NCI-H748 (cell line): ENCODE results near the gene STX18.
A peak's percentile ranks its signal among the peaks of the same experiment; 100 is the strongest.
"Not testable (repeated sequence)": the region's sequence is repeated elsewhere in the genome, so short reads cannot be mapped to it uniquely, and the experiment has no call there.

Experiments used
- DNase-seq: peaks from one replicate; lab custom pipeline; 2025; ENCODE audit not compliant: unreplicated experiment; lab: John Stamatoyannopoulos, UW

Gene STX18

DNA sequence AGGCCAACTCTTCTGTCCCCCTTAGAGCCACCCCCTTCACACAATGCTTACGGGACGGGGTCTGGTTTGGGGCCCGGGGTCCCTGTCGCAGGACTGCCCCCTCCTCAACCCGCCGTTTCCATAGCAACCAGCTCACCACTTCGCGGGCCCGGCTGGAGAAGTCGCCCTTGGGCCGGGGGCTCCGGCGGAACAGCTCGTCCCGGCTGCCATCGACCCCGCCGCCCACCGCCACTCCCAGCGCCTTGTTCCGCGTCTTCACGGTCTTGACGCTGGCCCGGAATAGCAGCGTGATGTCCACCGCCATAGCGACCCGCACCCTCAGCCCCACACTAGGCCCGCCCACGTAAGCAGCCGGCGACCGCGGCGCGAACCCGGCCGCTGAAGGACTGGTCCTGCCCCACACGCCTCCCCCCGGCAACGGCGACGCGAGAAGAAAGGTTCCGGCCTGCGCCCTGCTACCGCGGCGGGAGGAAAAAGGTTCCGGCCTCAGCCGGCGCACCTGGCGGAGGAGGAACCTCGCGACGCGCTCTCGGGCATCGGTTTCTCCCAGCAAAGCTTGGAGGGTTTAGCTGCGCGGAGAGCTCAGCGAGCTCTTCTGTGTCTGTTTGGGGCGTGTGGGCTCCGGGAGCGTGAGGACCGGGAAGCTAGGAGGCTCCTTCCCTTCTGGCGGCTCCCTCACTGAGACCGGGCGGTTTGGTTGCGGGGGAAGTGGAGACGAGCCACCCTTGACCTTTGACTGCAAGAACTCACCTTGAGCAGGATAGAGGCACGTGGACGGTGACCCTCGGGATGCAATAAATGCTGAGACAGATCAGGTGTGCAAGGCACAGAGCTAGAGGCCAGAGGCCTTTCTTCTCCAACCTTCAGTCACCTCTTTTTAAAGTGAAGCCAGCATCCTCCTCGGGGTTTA, at the start of gene STX18:
TSS of gene STX18 (minus strand) at position 388 of the 910 bp plus-strand sequence. CDS start at position 304, 84 bp downstream.
- peak; percentile 74 for DNase-seq

DNA sequence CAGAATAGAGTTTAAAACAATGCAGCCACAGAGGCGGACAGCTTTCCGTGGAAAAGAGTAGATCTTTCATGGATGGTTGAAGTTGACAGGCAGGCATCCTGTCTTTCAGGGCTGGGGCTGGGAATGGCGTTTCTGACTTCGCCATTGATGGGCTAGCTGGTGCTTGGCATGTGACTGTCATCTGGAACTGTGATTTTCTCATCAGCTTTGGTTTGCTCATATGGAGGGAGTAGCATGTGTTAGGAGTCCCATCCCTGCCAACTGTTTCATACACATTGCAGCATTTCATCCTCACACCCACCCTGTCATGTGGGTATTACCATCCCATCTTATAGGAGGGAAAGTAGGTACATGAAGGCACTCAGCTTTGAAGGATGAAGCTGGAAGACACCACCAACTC, 49.2 kb upstream of the STX18 start:
- DNase-seq = no peak

DNA sequence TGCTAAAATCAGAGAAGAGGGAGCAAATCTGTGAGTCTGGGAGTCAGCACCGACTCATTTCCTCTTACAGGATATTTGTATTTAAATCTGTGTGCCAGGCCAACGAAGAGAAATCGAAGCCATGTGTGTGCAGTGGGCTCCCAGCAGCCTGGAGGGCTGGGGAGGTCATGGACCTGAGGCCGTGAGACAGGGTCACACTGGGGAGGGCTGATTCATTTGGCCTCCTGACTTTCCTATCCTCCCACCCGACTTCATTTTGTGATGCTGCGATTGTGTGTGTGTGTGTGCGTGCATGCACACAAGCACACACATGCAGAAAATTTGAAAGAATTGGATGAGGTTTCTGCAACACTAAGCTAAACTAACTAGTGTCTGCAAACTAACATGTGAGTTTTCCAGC, 48.7 kb upstream of the STX18 start:
- DNase-seq = no peak

DNA sequence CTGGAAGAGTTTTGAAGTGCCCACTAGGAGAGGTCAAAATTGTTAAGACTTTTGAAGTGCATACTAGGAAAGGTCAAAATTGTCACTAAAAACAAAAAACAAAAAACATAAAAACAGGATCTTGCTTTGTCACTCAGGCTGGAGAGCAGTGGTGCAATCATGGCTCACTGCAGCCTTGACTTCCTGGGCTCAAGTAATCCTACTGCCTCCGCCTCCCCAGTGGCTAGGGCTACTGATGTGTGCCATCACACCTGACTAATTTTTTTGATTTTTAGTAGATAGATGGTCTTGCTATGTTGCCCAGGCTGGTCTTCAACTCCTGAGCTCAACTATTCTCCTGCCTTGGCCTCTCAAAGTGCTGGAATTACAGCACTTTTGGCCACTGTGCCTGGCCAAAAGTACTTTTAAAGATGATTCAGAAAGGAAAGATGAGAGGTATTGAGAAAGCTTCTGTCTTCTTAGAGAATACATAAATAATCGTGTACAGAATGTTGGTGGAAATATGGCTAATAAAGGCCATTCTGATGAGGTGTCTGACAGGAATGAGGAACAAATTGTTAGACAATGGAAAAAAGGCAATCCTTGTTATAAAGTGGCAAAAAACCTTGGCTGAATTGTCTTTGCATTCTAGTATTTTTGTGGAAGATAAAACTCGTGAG, 43.3 kb upstream of the STX18 start:
- no peak for DNase-seq

DNA sequence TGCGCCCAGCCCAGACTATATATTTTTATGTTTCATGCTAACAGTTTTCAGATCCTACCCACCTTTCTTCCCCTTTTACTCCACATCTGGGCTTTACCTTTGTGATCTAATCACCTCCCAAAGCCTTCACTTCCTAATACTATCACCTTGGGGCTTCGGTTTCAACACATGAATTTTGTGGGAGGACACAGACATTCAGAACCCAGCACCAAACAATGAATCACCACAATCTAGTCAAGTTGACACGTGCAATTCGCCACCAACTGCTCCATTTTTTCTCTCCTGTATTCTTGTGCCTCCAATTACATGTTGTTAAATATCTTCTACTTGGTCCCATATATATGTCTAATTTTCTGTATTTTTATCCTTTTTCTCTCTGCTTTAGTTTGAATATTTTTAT, 41.8 kb upstream of the STX18 start:
- DNase-seq = no peak

DNA sequence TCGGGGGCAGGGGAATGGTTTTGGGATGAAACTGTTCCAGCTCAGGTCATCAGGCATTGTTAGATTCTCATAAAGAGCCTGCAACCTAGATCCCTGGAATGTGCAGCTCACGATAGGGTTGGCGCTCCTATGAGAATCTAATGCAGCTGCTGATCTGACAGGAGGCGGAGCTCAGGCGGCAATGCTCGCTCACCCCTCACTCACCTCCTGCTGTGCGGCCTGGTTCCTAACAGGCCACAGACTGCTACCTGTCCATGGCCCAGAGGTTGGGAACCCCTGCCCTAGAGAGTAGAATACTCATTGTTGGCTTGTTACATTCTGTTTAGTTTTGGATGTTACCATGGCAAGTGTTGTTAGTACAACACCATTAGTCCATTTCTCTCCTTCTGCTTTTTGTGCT, 40.8 kb upstream of the STX18 start:
- no peak for DNase-seq

DNA sequence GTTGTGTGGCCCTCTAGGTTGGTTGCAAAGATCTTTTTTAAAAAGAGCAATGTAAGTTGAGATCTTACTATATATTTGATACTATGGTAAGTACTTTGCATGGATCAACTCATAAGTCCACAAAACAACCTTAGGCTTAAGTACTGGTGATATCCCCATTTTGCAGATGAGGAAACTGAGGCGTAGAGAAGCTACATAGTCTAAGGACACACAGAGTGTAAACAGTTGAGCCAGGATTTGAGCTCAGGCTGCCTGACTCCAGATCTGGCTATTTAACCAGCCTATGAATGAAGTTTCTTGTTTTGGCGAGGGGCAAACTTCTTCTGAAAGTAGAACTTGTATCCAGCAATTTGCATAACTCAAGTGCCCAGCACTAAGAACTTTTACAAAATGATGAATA, 38.6 kb upstream of the STX18 start:
- no peak for DNase-seq

DNA sequence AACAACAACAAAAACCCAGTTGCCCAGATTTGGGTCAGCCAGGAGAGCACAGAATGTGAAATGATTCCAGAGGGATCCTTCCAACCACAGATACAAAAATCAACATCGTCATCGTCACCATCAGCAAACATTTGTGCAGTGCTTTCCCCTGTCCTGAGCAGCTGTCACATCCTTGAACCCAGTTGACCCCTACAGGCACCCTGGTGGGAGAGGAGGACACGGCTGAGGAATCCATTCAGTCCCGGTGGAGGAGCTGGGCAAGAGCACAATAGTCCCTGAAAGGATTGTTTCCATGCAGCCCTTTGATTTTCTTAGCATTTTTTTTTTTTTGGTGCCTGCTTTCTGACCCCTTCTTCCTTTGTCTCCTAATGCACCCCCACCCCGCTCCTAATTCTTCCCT, 37.1 kb upstream of the STX18 start:
- peak; percentile 0 for DNase-seq

DNA sequence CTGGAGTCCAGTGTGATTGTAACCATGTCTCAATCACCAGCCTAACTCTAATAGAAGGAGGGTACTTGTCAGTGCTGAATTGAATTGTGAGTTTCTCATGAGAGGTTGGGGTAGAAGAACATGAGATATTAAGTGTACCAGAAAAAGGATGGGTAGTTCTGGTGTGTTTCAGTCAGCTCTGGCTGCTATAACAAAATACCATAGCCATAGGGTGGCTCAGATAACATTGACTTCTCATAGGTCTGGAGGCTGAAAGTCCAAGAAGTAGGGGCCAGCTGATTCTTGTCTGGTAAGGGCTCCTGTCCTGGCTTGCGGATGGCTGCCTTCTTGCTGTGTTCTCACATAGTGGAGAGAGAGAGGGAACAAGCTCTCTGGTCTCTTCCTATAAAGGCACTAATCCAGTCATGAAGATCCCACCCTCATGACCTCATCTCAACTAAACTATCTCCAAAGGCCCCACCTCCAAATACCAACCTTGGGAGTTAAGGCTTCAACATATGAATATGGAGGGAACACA, 35.6 kb upstream of the STX18 start:
- DNase-seq = no peak

DNA sequence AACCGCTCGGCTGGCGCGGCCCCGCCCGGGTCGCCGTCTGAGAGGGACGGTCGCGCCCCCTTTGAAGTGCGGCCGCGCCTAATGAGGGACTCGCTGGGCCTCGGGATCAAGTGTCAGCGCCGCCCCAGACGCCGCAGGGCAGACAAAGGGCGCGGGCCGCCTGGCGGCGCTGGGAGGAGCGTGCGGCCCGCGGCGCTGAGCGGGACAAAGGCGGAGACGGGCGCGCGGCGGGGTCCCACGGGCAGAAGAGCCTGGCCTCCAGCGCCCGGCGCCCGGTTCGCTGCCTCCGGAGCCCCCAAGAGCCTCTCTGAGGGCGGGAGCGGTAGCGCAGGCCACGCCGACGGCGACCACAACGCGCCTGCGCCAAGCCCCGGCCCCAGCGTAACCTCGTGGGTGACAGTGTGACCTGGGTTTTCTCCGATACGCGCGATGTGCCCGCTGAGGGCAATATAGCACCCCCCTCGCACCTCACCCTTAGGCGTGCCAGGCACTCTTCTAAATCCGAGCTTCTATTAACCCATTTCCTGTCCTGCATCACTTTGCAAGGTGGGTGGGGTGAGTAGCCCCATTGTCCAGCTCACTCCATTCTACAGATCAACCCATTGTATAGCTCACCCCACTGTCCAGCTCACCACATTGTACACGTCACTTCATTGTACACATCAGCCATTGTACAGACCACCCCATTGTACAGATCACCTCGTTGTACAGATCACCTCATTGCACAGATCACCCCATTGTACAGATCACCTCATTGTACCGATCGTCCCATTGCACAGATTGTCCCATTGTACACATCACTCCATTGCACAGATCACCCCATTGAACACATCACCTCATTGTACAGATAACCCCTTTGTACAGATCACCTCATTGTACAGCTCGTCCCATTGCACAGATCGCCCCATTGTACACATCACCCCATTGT, 33.7 kb upstream of the STX18 start:
- DNase-seq = peak; percentile 41

DNA sequence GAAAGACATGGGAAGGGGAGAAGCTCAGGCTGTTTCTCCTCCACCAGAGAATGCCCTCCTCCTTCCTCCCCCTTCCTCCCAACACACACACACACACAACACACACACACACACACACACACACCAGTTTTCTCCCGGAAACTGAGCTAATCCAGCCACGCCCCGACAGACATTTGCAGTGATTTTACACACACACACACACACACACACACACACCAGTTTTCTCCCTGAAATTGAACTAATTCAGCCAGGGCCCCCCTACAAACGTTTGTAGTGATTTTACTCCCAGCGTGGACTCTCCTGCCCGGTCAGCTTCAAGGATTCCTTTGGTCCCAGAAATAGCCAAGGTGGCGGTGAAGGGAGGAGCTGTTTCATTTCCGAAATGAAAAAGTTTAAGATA, 32.9 kb upstream of the STX18 start:
- DNase-seq = peak; percentile 24

DNA sequence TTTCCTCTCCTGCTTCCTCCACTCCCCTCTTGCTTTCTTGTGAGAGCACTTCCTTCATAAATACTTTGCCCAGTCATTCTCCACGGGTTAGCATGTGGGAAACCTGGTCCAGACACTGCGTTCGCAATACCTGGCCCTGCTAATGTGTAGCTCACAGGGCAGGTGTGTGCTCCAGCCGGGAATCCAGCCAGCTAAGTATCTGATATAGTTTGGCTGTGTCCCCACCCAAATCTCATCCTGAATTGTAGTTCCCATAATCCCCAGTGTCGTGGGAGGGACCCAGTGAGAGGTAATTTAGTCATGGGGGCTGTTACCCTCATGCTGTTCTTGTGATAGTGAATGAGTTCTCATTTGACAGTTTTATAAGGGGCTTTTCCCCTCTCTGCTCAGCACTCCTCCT, 32.2 kb upstream of the STX18 start:
- DNase-seq = no peak

DNA sequence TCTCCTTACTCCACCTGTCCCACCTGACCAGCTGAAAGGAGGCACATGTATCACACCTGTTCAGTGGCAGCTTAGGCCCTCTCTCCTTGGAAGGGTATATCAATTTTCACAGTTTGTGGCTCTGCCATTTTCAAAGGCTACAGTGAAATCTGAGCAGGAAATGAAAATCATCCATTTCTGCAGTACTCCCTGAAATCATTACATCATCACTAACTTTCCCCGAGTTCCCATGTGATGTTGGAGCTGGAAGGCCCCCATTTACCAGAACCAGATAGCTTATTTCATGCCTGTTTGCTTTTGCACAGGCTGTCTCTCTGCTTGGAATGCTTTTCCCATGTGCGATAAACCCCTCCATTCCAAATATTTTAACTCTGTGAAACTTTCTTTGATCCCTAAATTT, 31.0 kb upstream of the STX18 start:
- no peak for DNase-seq

DNA sequence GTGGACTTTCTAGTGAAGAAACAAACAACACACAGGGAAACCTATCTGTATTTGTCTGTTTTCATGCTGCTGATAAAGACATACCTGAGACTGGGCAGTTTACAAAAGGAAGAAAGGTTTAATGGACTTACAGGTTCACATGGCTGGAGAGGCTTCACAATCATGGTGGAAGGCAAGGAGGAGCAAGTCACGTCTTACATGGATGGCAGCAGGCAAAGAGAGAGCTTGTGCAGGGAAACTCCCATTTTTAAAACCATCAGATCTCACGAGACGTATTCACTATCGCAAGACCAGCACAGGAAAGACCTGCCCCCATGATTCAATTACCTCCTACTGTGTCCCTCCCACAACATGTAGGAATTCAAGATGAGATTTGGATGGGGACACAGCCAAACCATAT, 28.0 kb upstream of the STX18 start:
- not testable (repeated sequence) for DNase-seq

DNA sequence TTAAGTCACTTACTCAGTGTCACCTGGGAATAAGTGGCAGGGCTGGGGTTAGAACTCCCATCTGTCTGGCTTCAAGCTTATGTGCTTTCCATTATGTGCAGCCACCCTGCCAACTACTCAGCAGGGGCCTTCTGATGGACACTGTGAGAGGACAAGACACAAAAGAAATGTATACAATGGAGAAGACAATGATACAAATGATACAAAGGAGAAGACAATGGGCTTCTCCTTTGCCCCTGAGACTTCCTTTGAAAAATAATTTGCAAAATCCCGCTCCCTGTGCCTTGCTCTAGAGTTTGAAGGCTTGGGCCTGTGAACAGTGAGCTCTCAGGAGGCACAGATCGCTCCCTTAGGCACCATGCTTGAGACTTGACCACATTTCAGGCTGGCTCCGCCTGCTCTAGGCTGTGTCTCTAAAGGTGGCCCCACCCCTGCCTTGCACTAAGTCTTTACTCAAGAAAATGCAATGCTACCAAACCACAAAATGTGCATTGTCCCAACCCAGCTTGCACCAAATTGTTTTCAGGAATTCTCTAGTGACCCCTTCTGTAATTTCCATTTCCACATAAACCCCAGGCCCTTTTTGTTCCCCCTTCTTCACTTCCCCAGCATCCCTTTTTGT, 27.1 kb upstream of the STX18 start:
- DNase-seq = no peak

DNA sequence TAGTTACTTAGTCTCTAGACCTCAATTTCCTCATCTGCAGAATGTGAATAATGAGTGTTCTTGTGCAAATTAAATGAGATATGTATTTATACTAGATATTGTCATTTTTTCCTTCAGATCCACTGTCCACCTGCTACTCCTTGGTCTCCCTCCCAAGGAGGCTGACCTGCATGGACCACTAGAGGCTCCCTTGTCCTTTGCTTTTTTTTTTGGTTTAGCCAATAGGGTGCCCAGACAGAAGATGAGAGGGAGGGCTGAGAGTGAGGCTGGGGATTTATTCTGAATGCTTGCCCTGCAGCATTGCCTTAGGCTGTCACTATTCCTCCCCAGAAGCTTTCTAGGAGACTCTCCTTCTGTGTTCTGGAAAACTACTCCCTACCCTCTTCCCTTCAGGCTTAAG, 24.5 kb upstream of the STX18 start:
- peak; percentile 6 for DNase-seq

DNA sequence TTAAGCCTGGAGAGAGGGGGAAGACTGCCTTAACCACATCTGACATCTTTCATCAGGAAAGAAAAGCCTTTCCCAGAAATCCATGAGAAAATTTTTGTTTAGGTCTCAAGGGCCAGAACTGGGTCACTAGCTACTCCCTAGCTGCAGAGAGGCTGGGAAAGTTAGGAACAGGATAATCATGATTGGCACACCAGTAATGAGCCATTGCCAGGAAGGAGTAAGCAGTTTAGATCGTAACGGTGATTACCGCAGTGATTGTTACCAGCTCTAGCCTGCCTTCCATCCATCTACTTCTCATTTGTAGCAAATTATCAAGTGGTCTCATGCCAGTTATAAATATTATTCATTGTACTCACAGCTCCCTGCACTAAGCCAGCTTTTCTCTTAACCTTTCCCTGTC, 22.7 kb upstream of the STX18 start:
- DNase-seq = no peak

DNA sequence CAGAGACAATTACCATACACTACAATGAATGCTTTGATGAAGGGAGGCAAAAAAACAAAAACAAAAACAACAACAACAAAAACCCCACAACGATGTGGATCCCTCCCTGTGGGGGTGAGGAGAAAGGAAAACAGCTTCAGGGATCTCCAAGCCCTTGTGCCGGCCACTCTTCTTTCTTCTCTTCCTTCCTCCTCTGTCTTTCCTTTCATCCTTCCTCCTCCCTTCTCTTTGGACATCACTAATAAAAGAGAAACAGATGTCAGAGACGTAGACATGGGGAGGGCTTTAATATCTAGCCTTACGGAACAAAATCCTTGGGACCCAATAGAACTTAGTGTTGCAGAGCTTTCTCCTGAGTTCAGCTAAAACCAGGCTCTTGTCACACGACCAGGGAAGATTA, 18.8 kb upstream of the STX18 start:
- DNase-seq = no peak

DNA sequence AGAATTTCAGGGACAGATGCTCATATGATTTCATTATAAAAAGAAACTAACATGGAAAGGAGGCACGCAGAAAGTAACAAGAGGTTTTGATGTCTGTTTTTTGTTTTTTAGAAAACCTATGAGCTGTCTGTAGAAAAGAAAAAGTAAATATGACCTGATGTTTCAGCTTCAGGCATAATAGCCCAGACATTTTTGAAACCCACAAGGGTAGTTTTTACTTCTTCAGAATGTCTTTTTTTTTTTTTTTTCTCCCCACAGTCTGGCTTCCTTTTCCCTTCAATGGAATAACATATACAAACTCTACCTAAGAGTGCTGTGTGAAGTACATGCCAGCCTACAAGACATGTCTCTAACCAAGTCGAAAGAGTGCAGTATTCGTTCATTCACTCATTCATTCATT, 18.3 kb upstream of the STX18 start:
- DNase-seq = no peak

DNA sequence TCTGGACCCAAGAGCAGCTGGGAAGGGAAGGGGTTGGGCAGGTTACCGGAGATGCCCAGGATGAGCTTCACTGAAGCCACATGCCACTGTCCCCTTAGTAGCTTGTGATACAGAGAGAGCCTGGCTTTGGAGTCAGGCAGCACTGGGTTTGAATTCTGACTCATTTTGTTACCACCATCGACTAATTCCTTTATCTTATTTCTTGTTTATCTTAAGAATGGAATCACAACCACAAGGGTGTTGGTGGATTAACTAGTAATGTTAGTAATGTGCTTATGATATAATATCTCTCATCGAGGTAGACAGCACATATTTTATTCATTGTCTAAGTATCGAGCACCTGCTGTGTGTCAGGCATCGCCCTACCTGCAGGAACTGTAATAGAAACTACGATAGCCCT, 17.7 kb upstream of the STX18 start:
- no peak for DNase-seq

DNA sequence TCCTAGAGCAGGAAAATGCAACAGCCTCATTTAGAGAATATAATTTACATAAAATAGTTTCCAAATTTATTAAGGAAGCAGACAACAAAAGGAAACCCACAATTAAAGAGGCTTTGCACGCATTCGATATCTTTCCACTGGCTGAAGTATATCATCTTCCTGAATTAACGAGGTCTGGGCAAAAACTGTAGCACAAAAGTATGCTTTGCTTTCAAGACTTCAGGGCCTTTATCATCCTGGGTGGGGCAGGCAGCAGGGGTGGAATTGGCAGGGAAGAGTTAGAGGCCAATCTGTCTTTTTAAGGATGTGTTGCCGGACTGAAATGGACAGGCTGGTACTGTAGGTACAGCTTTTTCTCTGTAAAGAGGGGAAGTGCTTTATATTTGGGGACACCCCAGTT, 17.0 kb upstream of the STX18 start:
- no peak for DNase-seq
